Lung (tissue), 12 donors: ENCODE data around the gene POC1B. TPM values are rescaled to one million over a fixed set of nuclear protein-coding genes. Genes with fewer than 3 reads are reported as not detected.

Experiments
- ATAC-seq: fragments of 200-7000 bp; cut with Tn5 transposase; one replicate; pipeline ENCODE4 v1.9.1; 2020; ENCODE audit warnings: moderate number of reproducible peaks; ENCODE audit not compliant: insufficient read depth, low FRiP score
- DNase-seq, 3 donors: peaks; one replicate each; pipeline ENCODE4 v3.0.0-alpha.2; 2013 to 2017
- H3K27ac ChIP-seq, 2 donors: one replicate each; pipeline ENCODE4 v1.5.1; 2013; ENCODE audit warnings: mild to moderate bottlenecking in 2 of 2, moderate library complexity in 2 of 2, control low read depth in 1 of 2, inconsistent platforms in 1 of 2, low read depth in 1 of 2, low read length in 1 of 2
- H3K27me3 ChIP-seq, 3 donors: one replicate each; pipeline ENCODE4 v1.5.1; 2013; ENCODE audit warnings: low read length in 2 of 3; ENCODE audit not compliant: control insufficient read depth in 3 of 3, insufficient read depth in 3 of 3
- H3K36me3 ChIP-seq, 4 donors: one replicate each; pipeline ENCODE4 v1.5.1; 2013; ENCODE audit warnings: low read length in 4 of 4, mild to moderate bottlenecking in 1 of 4, moderate library complexity in 1 of 4; ENCODE audit not compliant: control insufficient read depth in 4 of 4, insufficient read depth in 4 of 4
- H3K4me1 ChIP-seq, 5 donors: one replicate each; pipeline ENCODE4 v1.5.1; 2013; ENCODE audit warnings: low read length in 5 of 5, mild to moderate bottlenecking in 2 of 5, moderate library complexity in 1 of 5; ENCODE audit not compliant: control insufficient read depth in 5 of 5, insufficient read depth in 5 of 5
- H3K4me3 ChIP-seq: one replicate; pipeline ENCODE4 v1.5.1; 2013; ENCODE audit warnings: mild to moderate bottlenecking, control low read depth, moderate library complexity
- H3K9ac ChIP-seq, 2 donors: one replicate each; pipeline ENCODE4 v1.5.1; 2013; ENCODE audit warnings: low read length in 2 of 2, control low read depth in 1 of 2; ENCODE audit not compliant: insufficient read depth in 1 of 2
- H3K9me3 ChIP-seq, 4 donors: one replicate each; pipeline ENCODE4 v1.5.1; 2013; ENCODE audit warnings: low read length in 3 of 4, mild to moderate bottlenecking in 1 of 4, moderate library complexity in 1 of 4; ENCODE audit not compliant: control insufficient read depth in 4 of 4, insufficient read depth in 3 of 4
- CTCF ChIP-seq: IDR thresholded peaks from 2 replicates; pipeline ENCODE4 v1.5.1; 2012; ENCODE audit warnings: mild to moderate bottlenecking; ENCODE audit errors: control extremely low read depth, extremely low read depth
- WGBS, 2 donors: extraction: QIAGEN DNeasy Blood & Tissue Kit; methylation state at CpG; one replicate each; pipeline ENCODE4 v1.1.7; 2013; 5-methylcytosine and 5-hydroxymethylcytosine counted together
- polyA plus RNA-seq, 2 donors: library from polyadenylated mRNA; stranded (reverse); fragments of 200-250 nt; gene quantifications; one replicate each; pipeline ENCODE4 v1.2.1, GENCODE V29; 2013
- total RNA-seq, 2 donors: library from RNA; depleted of rRNA in 1 of 2; stranded (reverse); fragments of >200 nt in 1 of 2; gene quantifications; one replicate each; pipeline ENCODE4 v1.2.1, GENCODE V29; 2014 to 2021
- donor health status: control.
- donor health status: control.
- donor health status: Bipolar disorder and iron deficiency.
- donor health status: healthy.
- donor health status: DM: yes; HTN: yes; CAD: no.

Gene POC1B
- total and polyA plus RNA-seq, 4 donors: 6.9 to 32.6 (median 10.9) TPM

- no peak overlapping the region for H3K9ac ChIP-seq
- no peaks in the 10 kb centered on the region for H3K27me3 ChIP-seq
- WGBS, 2 donors: 61 to 68% methylated on average over 7 of the region's 7 CpGs
- no peaks in the 10 kb centered on the region for H3K9me3 ChIP-seq
- H3K36me3 ChIP-seq: peaks cover 0 to 6% (median 2%) of the 10 kb centered on the region in 4 donors
- peaks cover 0 to 30% (median 18%) of the 10 kb centered on the region in 5 donors for H3K4me1 ChIP-seq
- no peak for TF ChIP-seq CTCF
- no peak overlapping the region for H3K4me3 ChIP-seq
- no peak overlapping the region for H3K27ac ChIP-seq
- DNase-seq (peak in 1 of 3 donors; percentile 23), ATAC-seq (no peak)
Measured at GRCh38 chr12:89521364-89522223, 4.3 kb downstream of the POC1B start.

GRCh38 chr12:89517720-89518119 is 8.1 kb downstream of the POC1B start:
- 64 to 78% methylated on average over 3 of the region's 3 CpGs for WGBS, 2 donors
- Histone ChIP-seq H3K4me1 (peaks cover 0 to 16% (median 3%) of the 10 kb centered on the region in 5 donors), H3K9ac (no peak overlapping the region), H3K4me3 (no peak overlapping the region), H3K27ac (no peak overlapping the region), H3K9me3 (no peaks in the 10 kb centered on the region), H3K36me3 (no peaks in the 10 kb centered on the region), H3K27me3 (no peaks in the 10 kb centered on the region)
- no peak for DNase-seq
- ATAC-seq: no peak
- TF ChIP-seq CTCF: no peak

DNA sequence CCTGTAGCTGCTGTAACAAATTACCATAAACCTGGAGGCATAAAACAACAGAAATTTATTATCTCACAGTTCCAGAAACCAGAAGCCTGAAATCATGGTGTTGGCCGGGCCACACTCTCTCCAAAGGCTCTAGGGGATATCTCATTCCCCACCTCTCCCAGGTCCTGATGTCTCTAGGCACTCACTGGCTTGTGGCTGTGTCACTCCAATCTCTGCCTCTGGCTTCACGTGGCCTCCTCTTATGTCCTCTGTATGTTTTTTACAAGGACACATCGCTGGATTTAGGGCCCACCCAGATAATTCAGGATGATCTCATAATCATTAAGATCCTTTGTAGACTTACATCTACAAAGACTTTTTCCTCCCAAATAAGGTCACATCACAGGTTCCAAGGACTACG is 9.2 kb downstream of the POC1B start:
- H3K9me3 ChIP-seq: no peaks in the 10 kb centered on the region
- WGBS, 2 donors: 72 to 85% methylated on average over 4 of the region's 4 CpGs
- no peaks in the 10 kb centered on the region for H3K36me3 ChIP-seq
- TF ChIP-seq CTCF: no peak
- H3K27ac ChIP-seq: no peak overlapping the region
- ATAC-seq (no peak), DNase-seq (no peak)
- peaks cover 0 to 12% (median 0%) of the 10 kb centered on the region in 5 donors for H3K4me1 ChIP-seq
- H3K4me3 ChIP-seq: no peak overlapping the region
- H3K27me3 ChIP-seq: no peaks in the 10 kb centered on the region
- H3K9ac ChIP-seq: no peak overlapping the region
